GM12873 (cell line): Measurements from ENCODE around the gene MFSD12.

Experiments
- TF ChIP-seq, protein P1 (sequence below): IDR thresholded peaks from 2 replicates; pipeline ENCODE4 v1.5.1; 2012; ENCODE audit warnings: low read depth, mild to moderate bottlenecking, moderate library complexity, low read length, control low read depth; ENCODE audit not compliant: insufficient read depth; ENCODE audit errors: missing control alignments

The MFSD12 gene

DNA sequence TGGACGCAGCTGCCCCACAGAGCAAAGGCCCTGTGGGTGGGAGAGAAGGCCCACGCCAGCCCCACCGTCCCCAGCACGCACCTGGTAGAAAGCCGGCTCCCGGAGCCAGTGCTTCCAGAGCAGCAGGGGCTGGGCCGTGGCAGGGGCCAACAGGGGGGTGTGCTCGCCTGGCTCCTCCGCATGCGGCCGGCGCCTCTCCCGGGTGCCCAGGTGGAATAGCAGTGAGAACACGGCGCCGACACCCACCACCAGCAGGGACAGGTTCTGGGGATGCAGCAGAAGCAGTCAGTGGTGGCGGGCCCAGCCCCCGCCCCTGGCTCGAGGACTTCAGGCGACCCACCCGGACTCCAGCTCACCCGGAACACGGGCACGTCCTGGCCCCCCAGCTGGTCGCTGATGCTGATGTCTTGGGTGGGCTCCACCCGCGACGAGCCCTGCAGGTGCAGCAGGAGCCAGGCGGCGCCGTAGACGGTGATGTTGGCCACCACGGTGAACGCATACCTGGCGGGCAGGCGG lies 9.6 kb downstream of the MFSD12 start:
- TF ChIP-seq, protein P1, sequence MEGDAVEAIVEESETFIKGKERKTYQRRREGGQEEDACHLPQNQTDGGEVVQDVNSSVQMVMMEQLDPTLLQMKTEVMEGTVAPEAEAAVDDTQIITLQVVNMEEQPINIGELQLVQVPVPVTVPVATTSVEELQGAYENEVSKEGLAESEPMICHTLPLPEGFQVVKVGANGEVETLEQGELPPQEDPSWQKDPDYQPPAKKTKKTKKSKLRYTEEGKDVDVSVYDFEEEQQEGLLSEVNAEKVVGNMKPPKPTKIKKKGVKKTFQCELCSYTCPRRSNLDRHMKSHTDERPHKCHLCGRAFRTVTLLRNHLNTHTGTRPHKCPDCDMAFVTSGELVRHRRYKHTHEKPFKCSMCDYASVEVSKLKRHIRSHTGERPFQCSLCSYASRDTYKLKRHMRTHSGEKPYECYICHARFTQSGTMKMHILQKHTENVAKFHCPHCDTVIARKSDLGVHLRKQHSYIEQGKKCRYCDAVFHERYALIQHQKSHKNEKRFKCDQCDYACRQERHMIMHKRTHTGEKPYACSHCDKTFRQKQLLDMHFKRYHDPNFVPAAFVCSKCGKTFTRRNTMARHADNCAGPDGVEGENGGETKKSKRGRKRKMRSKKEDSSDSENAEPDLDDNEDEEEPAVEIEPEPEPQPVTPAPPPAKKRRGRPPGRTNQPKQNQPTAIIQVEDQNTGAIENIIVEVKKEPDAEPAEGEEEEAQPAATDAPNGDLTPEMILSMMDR, result no peak

DNA sequence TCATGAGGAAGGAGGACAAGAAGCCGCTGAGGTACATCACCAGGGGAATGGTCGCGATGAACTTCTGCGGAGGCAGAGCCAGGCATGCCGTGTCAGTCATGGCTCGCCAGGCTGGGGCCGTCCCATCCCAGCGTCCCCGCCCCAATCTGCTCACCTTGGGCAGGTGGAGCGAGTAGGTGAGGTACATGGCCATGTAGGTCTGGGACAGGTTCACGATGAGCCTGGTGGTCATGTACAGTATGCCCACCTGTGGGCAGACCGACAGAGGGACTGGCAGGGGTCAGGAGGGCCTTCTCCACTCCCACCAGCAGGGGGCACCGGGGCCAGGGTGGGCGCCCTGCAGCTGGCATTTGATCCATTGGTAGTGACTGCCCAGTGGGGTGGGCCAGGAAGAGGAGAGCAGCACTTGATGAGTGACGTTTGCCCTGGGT lies 10.1 kb downstream of the MFSD12 start:
- TF ChIP-seq, protein P1, result peak; percentile 73

GRCh38 chr19:3546119-3546518 lies 11.3 kb downstream of the MFSD12 start:
- TF ChIP-seq, protein P1, result no peak

- TF ChIP-seq, protein P1, result no peak
Observed at GRCh38 chr19:3545669-3546034, 11.7 kb downstream of the MFSD12 start.

GRCh38 chr19:3544742-3545668 lies 12.4 kb downstream of the MFSD12 start:
- TF ChIP-seq, protein P1, result peak; percentile 98

DNA sequence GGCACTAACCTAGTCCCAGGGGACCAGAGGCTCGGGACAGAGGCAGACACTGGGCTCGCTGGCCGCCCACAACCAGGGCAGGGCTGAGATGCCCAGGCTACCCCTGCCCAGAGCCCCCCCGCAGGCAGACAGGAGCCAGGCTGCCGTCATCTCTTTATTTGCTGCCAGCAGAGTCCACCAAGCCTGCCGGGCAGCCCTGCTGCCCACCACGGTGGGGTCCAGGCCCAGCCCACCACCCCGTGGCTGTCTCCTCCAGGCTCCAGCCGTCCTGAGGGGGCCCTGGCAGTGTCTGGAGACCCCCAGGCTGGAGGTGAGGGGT lies 13.4 kb downstream of the MFSD12 start:
- TF ChIP-seq, protein P1, result no peak

DNA sequence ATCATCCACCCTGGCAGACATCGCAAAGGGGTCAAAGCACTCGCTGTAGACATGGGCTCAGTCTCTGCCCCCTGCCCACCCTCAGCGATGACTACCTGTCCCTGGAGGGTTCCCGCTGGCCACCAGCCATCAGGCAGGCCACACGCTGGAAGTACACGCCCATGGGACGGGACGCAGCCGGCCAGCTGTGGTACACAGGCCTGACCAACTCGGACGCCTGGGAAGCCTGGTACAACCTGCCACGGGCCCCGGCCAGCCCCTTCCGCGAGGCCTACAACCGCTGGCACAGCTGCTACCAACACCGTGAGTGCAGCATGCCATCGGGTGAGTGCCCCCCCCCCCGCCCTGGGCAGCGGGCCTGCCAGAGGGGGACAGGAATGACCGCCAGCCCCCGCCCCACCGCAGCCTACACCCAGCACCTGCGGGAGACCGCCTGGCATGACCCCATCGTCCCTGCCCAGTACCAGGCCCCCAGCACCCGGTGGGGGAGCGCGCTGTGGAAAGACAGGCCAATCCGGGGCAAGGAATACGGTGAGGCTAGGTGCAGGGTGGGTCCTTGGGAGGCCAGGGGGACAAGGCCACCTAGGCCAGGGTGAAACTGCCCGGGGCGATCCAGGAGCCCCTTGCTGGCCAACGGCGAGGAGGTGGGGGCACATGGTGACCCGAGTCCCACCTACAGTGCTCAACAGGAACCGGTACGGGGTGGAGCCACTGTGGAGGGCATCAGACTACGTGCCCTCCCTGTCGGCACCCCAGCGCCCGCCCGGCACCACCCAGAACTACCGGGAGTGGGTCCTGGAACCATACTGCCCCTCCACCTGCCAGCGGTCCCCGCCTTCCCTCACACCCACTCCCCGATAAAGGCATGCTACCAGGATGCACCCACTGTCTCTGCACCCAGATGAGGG lies 14.0 kb downstream of the MFSD12 start:
- TF ChIP-seq, protein P1, result no peak
